HG03103 (cell line): ENCODE results near the gene AKR1B15.
"Not testable (repeated sequence)": the region's sequence is repeated elsewhere in the genome, so short reads cannot be mapped to it uniquely, and the experiment has no call there.

ENCODE experiments used
- ATAC-seq: cut with Tn5 transposase; IDR thresholded peaks from one replicate; pipeline ENCODE4 v1.9.1; 2021; ENCODE audit warnings: low read depth; ENCODE audit not compliant: unreplicated experiment

AKR1B15 gene

GRCh38 chr7:134532180-134532953 lies 16.5 kb upstream of the AKR1B15 start:
- ATAC-seq = no peak

GRCh38 chr7:134532954-134533218 lies 16.0 kb upstream of the AKR1B15 start:
- no peak for ATAC-seq

GRCh38 chr7:134533288-134533771 lies 15.6 kb upstream of the AKR1B15 start:
- ATAC-seq = no peak

- no peak for ATAC-seq
Measured at GRCh38 chr7:134534633-134535032, 14.3 kb upstream of the AKR1B15 start.

- ATAC-seq = no peak
Measured at GRCh38 chr7:134535272-134535918, 13.5 kb upstream of the AKR1B15 start.

- no peak for ATAC-seq
Measured at GRCh38 chr7:134535919-134536299, 13.0 kb upstream of the AKR1B15 start.

GRCh38 chr7:134536558-134536957 lies 12.4 kb upstream of the AKR1B15 start:
- not testable (repeated sequence) for ATAC-seq

GRCh38 chr7:134537273-134537781 lies 11.6 kb upstream of the AKR1B15 start:
- ATAC-seq = not testable (repeated sequence)

GRCh38 chr7:134539380-134540004 lies 9.4 kb upstream of the AKR1B15 start:
- ATAC-seq = no peak

GRCh38 chr7:134541501-134542194 lies 7.3 kb upstream of the AKR1B15 start:
- not testable (repeated sequence) for ATAC-seq

- no peak for ATAC-seq
Measured at GRCh38 chr7:134542195-134542771, 6.6 kb upstream of the AKR1B15 start.

GRCh38 chr7:134545380-134545779 lies 3.5 kb upstream of the AKR1B15 start:
- ATAC-seq = no peak

GRCh38 chr7:134545918-134546317 lies 3.0 kb upstream of the AKR1B15 start:
- ATAC-seq = no peak

- no peak for ATAC-seq
Measured at GRCh38 chr7:134546955-134547354, 2.0 kb upstream of the AKR1B15 start.

- peak; percentile 69 for ATAC-seq
Measured at GRCh38 chr7:134547397-134548054, 1.4 kb upstream of the AKR1B15 start.

GRCh38 chr7:134549366-134549765 lies 456 bp downstream of the AKR1B15 start:
- ATAC-seq = no peak

GRCh38 chr7:134552105-134552504 lies 3.2 kb downstream of the AKR1B15 start:
- no peak for ATAC-seq

GRCh38 chr7:134553976-134554375 lies 5.1 kb downstream of the AKR1B15 start:
- ATAC-seq = no peak

- ATAC-seq = no peak
Measured at GRCh38 chr7:134554417-134554966, 5.6 kb downstream of the AKR1B15 start.

GRCh38 chr7:134557391-134557790 lies 8.5 kb downstream of the AKR1B15 start:
- ATAC-seq = no peak
